Activated CD8-positive, alpha-beta memory T cell treated with anti-CD3 and anti-CD28 coated beads, Interleukin-2, amount 50 U/mL, for 48 hours (primary cell): Measurements from ENCODE around the gene WDR62.
A peak's percentile ranks its signal among the peaks of the same experiment; 100 is the strongest.

Experiments
- DNase-seq: peaks from one replicate; pipeline ENCODE4 v3.0.0-alpha.2; 2020

The WDR62 gene

DNA sequence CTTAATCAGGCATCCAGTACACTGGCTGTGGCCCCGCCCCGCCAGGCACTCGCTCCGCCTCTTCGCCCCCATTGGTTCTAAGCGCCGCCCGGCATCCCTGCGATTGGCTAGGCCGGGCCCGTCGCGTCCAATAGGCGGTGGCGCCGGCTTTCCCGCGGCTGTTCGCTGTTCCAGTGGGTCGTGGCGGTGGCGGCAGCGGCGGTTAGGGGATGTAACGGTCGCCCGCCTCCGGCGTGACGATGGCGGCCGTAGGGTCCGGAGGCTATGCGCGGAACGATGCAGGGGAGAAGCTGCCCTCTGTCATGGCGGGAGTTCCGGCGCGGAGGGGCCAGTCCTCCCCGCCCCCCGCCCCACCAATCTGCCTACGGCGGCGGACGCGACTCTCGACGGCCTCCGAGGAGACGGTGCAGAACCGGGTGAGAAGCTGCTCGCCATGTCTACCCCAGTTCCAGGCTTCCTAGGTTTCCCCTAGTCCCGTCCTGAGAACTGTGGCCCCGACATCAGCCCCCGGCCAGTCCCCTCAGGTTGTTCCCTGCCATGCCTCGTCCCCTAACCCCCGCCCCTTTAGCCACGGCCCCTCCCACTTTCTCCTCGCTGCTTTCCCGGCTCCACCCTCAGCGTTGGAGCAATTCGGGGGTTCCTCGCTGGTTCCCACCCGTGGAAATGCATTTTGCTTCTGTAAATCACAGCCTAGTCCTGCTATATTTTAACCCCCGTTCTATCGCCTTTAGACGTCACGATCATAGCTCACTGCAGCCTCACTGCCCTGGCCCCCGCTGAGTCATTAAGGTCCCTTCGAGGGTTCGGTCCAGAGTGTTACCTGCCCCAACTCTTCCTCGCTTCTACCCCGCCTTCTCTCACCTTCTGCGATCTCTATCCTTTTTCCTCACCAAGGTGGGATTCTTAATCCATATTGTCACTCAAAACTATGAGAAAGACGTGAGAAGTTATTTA lies at the start of gene WDR62:
Gene WDR62, plus strand, starts transcription at position 165 of the 954 bp plus-strand sequence. Its CDS starts 75 bp downstream, at position 240.
- peak; percentile 97 for DNase-seq

DNA sequence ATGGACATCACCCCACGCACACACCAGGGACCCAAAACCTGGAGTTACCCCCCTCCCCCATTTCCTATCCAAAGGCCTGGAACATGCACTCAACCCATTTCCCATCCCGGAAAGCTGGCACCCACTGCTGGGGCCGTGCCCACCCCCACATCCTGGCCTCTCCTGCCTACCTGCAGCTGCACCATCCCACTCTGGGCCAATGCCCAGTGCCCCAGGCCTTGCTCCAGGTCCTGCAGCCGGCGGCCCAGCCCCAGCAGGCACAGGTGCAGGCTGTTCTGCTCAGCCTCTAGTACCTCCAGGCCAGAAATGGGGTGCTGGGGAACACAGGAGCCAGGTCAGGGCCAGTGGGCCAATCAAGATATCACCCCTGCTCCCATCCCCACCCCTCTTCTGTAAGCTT lies 47.7 kb upstream of the WDR62 start:
- DNase-seq: no peak

DNA sequence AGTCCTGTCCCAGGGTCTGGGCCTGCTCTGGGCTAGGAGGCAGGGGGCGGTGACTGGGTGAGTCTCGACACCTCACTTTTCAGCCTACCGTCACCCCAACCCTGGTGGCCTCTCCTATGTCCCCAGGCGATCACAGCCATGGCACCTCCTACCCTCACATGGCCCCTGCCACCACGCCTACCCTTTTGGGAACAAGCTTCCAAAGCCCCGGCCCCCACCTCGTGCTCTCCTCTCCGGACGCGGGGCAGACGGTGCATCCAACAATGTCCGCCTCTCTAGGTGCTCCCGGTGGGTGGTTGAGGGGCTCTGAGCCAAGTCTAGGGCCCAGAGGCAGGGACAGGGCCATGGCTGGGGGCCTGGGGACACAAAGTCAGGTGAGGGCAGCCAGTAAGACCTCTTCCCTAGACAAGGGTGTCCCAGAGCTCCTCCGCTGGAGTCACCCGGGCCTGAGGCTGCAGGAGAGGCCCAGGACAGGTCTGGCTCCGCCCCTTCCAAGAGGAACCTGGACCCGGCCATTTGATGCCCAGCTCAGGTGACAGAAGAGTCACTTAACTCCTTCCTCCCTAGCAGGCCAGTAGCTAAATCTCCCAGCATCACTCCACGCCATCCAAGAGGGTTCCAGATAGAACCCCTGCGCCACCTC lies 46.2 kb upstream of the WDR62 start, which contains the start of gene SYNE4:
Gene SYNE4, minus strand, starts transcription at position 478 of the 643 bp plus-strand sequence. Its CDS starts 132 bp downstream, at position 346.
- no peak for DNase-seq

GRCh38 chr19:36009220-36009619 lies 45.5 kb upstream of the WDR62 start:
- DNase-seq: peak; percentile 81

DNA sequence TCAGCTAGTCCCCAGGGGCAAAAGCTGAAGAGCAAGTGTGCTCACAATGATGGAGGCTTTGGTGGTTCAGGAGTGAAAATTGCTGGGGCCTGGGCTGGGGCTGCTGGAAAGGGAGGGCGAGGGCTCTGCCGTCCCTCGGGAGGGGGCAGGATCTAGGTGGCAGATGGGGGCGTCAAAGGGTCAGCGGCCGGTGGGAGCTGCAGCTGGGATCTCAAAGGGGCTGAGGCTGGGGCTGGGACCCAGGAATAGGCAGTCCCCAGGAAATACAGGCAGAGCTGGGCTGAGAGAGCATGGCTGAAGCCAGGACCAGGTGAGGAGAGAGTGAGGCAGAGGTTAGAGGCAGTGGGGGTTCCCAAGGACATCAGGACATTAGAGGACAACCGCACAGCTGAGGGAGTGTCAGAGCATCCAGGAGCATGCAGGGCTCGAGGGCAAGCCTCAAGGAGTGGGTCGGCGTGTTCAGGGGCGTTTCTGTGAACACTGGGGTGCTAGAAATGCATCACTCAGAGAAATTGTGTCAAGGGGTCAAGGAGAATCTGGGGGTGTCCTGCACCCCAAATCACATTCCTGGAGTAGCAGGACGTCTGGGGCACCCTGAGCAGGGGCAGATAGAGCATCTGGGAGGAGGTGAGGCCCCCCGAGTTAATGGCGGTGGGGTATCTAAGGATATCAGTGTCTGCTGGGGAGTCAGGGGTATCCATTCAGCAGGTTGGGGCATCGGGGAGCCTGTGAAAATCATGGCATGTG lies 44.9 kb upstream of the WDR62 start:
- no peak for DNase-seq

DNA sequence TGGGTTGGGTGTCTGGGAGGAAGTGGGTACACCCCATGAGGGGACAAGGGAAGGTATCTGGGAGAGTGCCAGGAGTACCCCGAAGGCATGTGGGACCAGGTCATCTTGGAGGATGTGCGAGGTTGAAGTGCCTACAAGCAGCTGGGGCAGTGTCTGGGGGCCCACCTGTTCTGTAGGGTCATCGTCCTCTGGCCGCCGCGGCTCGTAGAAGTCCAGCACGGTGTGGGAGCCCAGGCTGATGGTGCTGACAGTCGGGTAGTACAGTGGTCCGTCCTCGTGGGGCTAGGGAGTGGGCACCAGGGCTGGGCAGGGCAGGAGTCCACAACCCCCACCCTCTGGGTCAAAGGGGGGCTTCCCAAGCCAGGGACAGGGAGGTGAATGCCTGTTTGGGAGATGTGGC lies 44.3 kb upstream of the WDR62 start:
- DNase-seq: no peak

GRCh38 chr19:36013280-36014011 lies 41.3 kb upstream of the WDR62 start:
- no peak for DNase-seq

DNA sequence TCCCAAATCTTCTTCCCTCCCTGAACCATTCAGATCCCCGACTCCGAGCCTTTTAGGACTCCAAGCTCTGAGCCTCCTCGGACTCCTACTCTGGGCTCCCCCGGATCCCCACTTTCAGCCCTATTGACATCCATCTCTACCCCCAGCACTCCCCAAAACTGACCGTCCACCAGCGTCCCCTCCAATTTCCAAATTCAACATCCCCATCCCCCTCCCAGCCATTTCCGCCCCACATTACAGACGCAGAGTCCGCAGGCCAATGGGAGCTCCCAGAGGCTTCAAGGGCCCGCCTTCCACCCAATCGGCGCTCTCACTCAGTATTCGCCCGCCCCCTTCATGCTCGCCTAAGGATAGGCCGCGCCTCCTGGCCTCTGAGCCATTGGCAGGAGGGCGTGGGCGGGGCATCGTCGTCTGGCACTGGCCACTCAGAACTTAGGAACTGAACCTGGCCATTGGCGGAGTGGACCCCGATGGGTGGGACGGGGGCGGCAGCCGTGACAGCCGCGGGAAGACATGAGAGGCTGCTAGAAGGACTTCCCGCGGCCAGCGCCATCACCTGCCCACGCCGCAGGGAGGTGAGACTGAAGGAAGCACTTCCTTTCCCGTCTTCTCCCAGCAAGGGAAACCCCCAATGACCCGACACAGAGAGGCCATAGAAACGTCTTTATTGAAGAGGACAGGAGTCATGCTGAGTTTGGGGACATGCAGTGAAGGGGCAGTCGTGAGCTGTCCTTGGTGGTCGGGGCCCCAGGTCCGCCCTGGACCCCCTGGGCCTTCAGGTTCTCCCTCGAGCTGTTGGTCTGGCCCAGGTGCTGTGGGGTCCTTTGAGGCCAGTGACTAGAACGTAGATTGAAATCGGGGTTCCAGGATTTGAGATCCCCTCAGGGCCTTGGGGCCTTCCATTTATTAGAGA lies 40.4 kb upstream of the WDR62 start, which contains the start of gene ALKBH6:
Gene ALKBH6, minus strand, starts transcription at position 202 of the 913 bp plus-strand sequence. CDS start 816 bp downstream, outside the sequence.
- DNase-seq: peak; percentile 100

DNA sequence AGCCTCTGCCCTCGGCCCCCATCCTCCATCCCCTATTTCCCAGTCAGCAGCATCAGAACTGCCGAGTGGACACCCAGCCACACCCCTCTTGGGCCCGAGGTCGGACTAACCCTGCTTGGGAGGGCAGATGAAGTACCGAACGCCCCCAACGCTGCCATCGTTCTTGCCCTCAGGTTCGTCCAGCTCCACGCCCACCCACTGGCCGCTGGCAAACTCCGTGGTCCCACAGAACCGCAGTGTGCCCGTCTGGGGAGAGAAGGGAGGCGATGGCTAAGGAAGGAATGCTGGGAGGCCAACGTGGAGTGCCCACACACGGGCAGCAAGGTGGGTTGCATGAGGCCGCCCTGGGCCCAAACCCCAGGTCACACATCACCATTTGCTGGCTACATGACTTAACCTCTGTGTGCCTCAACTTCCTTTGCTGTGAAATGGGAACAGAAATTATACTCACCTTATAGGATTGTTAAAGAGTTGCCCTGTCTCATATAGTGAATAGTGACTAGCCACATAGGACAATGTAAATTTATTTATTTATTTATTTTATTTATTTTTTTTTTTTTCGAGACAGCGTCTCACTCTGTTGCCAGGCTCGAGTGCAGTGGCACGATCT lies 35.5 kb upstream of the WDR62 start:
- DNase-seq: no peak

GRCh38 chr19:36023432-36023831 lies 31.3 kb upstream of the WDR62 start:
- DNase-seq: no peak

DNA sequence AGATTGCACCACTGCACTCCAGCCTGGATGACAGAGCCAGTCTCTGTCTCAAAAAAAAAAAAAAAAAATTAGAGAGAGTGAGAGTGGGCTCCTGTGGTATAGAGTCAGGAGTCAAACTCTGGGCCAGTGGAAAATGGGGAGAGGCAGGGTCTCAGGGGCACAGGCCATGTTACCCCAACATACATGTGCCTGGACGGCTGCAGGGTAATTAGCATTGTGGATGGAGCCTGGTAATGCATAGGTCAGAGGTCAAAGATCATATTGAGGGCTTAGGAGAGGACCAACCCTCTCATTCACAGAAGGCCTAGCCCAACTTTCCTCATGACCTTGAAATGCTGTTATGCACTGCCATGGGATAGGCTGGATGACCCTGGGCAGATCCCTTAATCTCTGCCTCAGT lies 29.2 kb upstream of the WDR62 start:
- no peak for DNase-seq

GRCh38 chr19:36026091-36026876 lies 28.4 kb upstream of the WDR62 start:
- no peak for DNase-seq

- no peak for DNase-seq
Observed at GRCh38 chr19:36027696-36028095, 27.0 kb upstream of the WDR62 start.

GRCh38 chr19:36028313-36029041 lies 26.2 kb upstream of the WDR62 start:
- no peak for DNase-seq

GRCh38 chr19:36030264-36031148 lies 24.2 kb upstream of the WDR62 start:
- DNase-seq: no peak

- DNase-seq: no peak
Observed at GRCh38 chr19:36031308-36031707, 23.4 kb upstream of the WDR62 start.

- DNase-seq: peak; percentile 81
Observed at GRCh38 chr19:36032251-36033104, 22.2 kb upstream of the WDR62 start, which contains the start of gene CLIP3. Gene CLIP3, minus strand, starts transcription at chr19:36032873. Its CDS starts 516 bp downstream, at chr19:36032357.
